HG03159 (cell line): ENCODE data around the gene GIT1.
A peak's percentile ranks its signal among the peaks of the same experiment; 100 is the strongest.
"Not testable (repeated sequence)": the region's sequence is repeated elsewhere in the genome, so short reads cannot be mapped to it uniquely, and the experiment has no call there.

Experiments used
- ATAC-seq: cut with Tn5 transposase; IDR thresholded peaks from one replicate; pipeline ENCODE4 v1.9.1; 2021; ENCODE audit warnings: mild to moderate bottlenecking, moderate library complexity; ENCODE audit not compliant: unreplicated experiment

GIT1 gene

GRCh38 chr17:29567554-29568330, 21.7 kb downstream of the GIT1 start:
- peak; percentile 42 for ATAC-seq

GRCh38 chr17:29567304-29567553, 22.2 kb downstream of the GIT1 start:
- peak; percentile 8 for ATAC-seq

GRCh38 chr17:29566473-29567303, 22.8 kb downstream of the GIT1 start, which contains the start of gene ABHD15:
Gene ABHD15, minus strand, starts transcription at chr17:29567037. Its CDS starts 71 bp downstream, at chr17:29566966.
- ATAC-seq = peak; percentile 6

- no peak for ATAC-seq
These were observed 23.6 kb downstream of the GIT1 start for GRCh38 chr17:29565643-29566472.

- no peak for ATAC-seq
These were observed 25.6 kb downstream of the GIT1 start for GRCh38 chr17:29563816-29564215.

GRCh38 chr17:29562615-29563014, 26.8 kb downstream of the GIT1 start:
- ATAC-seq = no peak

- no peak for ATAC-seq
These were observed 27.6 kb downstream of the GIT1 start for GRCh38 chr17:29561554-29562517.

- ATAC-seq = no peak
These were observed 29.1 kb downstream of the GIT1 start for GRCh38 chr17:29560316-29560715.

GRCh38 chr17:29559640-29560039, 29.8 kb downstream of the GIT1 start:
- no peak for ATAC-seq

- not testable (repeated sequence) for ATAC-seq
These were observed 31.3 kb downstream of the GIT1 start for GRCh38 chr17:29558139-29558538.

- ATAC-seq = no peak
These were observed 31.7 kb downstream of the GIT1 start for GRCh38 chr17:29557739-29558116.

- ATAC-seq = no peak
These were observed 32.2 kb downstream of the GIT1 start for GRCh38 chr17:29557085-29557738.

- no peak for ATAC-seq
These were observed 33.6 kb downstream of the GIT1 start for GRCh38 chr17:29555840-29556239.

- no peak for ATAC-seq
These were observed 40.1 kb downstream of the GIT1 start for GRCh38 chr17:29549177-29549923.

- ATAC-seq = no peak
These were observed 42.6 kb downstream of the GIT1 start for GRCh38 chr17:29546830-29547229.

- no peak for ATAC-seq
These were observed 43.4 kb downstream of the GIT1 start for GRCh38 chr17:29546085-29546484.

GRCh38 chr17:29544066-29544465, 45.4 kb downstream of the GIT1 start:
- no peak for ATAC-seq

GRCh38 chr17:29533976-29534375, 55.5 kb downstream of the GIT1 start:
- ATAC-seq = no peak

- no peak for ATAC-seq
These were observed 63.1 kb downstream of the GIT1 start for GRCh38 chr17:29526322-29526721.
